ENCODE results near the gene FTSJ3.

The FTSJ3 gene

GRCh38 chr17:63786117-63786516, 41.3 kb downstream of the FTSJ3 start:
- TF ChIP-seq CTCF (IDR thresholded peaks at IDR 0.05; ENCODE audit: extremely low read depth, missing control alignments): no peak
- no peak for DNase-seq (ENCODE audit: low spot score)

DNA sequence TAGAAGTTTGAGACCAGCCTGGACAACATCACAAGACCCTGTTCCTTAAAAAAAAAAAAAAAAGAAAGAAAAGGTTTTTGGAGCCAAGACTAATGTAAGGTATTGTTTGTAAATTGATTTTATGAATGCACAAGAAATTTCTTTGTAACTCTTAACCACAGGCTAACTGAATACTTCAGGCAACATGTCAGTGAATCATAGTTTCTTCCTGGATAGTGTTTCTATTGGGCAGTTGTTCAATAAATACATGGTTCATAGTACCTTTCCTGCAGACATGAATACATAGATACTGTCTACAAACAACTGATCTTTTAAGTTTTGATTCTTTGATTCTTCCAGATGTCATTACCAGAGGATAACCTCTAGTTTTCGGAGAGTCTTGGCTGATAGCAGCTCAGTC, 41.9 kb downstream of the FTSJ3 start:
- DNase-seq (ENCODE audit: low spot score): no peak

DNA sequence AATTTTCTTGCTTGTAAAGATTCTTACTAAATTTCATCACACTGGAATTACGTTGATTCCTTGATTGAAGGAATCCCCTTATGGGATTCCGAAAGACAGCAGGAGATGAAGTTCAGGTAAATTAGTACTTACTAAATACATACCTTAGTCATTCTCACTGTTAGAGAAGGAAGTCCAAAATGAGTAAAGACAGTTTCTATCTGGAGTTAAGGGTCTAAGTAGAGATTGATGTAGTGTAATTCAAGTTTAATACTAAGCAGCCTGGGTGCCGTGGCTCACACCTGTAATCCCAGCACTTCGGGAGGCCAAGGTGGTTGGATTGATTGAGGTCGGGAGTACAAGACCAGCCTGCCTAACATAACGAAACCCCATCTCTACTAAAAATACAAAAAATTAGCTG, 43.9 kb downstream of the FTSJ3 start:
- DNase-seq (ENCODE audit: low spot score): no peak
- no peak for TF ChIP-seq CTCF (IDR thresholded peaks at IDR 0.05; ENCODE audit: extremely low read depth, missing control alignments)

More for the DNA sequence above, 41.9 kb downstream of the FTSJ3 start:
- no peak for TF ChIP-seq CTCF (IDR thresholded peaks at IDR 0.05; ENCODE audit: extremely low read depth, missing control alignments)

DNA sequence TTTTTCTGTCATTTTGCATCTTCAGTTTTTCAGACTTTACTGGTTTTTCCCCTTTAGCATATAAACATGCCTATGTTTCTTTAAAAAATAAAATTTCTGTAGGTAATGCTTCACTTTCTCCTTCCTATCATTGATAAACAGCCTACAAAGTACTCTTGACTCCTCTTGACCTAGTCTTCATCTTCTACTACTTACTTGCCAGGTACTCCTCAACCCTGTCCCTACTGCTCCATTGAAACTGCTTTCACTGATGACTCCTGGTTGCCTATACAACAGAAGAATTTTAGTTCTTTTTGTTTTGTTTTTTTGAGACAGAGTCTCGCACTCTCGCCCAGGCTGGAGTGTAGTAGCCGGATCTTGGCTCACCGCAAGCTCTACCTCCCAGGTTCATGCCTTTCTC, 46.5 kb downstream of the FTSJ3 start:
- no peak for DNase-seq (ENCODE audit: low spot score)
- no peak for TF ChIP-seq CTCF (IDR thresholded peaks at IDR 0.05; ENCODE audit: extremely low read depth, missing control alignments)

DNA sequence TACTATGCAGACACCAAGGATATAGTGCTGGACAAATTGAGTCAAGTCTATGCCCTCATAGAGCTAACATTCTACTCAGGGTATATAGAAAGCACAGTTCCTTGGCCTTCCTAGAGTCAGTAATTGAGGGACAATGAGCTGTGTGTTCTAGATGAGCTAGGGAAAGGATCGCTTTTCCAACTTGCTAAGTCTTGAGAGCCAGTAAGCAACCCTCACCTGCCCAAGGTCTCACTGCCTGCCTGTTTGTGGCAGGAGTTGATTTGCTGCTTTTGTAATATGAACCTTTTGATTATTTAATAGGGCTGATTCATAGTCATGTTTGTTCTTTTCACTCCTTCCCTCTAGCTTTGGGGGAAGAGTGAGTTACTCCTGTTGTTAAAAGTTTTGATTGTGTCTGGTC, 47.0 kb downstream of the FTSJ3 start:
- no peak for TF ChIP-seq CTCF (IDR thresholded peaks at IDR 0.05; ENCODE audit: extremely low read depth, missing control alignments)
- no peak for DNase-seq (ENCODE audit: low spot score)

GRCh38 chr17:63775420-63775819, 52.0 kb downstream of the FTSJ3 start:
- DNase-seq (ENCODE audit: low spot score): no peak
- TF ChIP-seq CTCF (IDR thresholded peaks at IDR 0.05; ENCODE audit: extremely low read depth, missing control alignments): no peak

DNA sequence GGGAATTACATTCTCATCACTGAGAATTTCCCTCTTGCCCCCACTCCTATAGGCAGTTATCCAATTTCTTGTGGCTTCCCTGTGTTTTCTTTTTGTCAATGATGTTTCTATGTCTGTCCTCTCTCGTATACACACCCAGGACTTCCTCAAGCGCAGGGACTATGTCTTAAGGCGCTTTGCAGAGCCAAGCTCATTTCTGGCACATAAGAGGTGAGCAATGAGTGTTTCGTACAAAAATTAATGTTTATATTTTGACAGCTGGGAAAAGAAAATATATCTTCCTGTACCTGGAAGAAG, 52.5 kb downstream of the FTSJ3 start:
- no peak for DNase-seq (ENCODE audit: low spot score)
- TF ChIP-seq CTCF (IDR thresholded peaks at IDR 0.05; ENCODE audit: extremely low read depth, missing control alignments): no peak
